ENCODE results near the gene IDH3G. TPM values are rescaled to one million over a fixed set of nuclear protein-coding genes. Genes with fewer than 3 reads are reported as not detected.

IDH3G gene
- total and polyA plus RNA-seq, 2 donors (not counting 3 experiments of a cell fraction or from before 2014, with no cell fraction given), result 57.7 to 116 TPM

DNA sequence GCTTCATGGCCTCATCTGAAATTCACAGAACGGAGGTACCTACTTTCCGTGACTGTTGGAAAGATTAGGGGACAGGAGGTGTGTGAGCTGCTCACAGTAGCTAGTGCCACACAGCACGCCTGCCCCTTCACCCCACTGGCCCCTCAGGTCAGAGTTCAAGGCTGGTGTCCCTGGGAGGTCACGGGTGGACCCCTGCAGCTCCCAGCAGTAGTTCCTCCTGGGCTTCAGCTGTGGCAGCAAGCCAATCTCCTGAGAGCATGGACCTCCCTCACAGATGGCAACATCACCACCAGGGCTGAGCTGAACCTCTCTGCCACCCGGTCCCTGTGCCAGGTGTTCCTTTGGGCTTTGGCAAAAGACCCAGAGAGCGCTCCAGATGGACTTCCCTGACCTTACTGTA, 1.8 kb downstream of the IDH3G start:
- peaks cover 57% of the 10 kb centered on the region for H3K79me2 ChIP-seq (ENCODE audit: control insufficient read depth, insufficient read depth, low read length)
- no peak overlapping the region for H3K27ac ChIP-seq (ENCODE audit: insufficient read depth, low read depth, low read length)
- H3K9ac ChIP-seq (replicated peaks; ENCODE audit: extremely low read depth, insufficient read depth, low read length), result no peak overlapping the region
- intact Hi-C loops (cut with micrococcal nuclease) (loop anchor here (10.0 kb wide), 1 partner anchor 82 kb away; no protein-coding TSS in a partner anchor), dilution Hi-C loops (cut with MboI; ENCODE audit: extremely low pct_ligation_motif_present, low sequenced_read_pairs) (no loop called here)
- no peak overlapping the region for H3K4me3 ChIP-seq (replicated peaks in 1 of 3; ENCODE audit: insufficient read depth in 1 of 3, low read depth in 1 of 3, low read length in 3 of 3)
- no peaks in the 10 kb centered on the region for H3K9me3 ChIP-seq (replicated peaks; ENCODE audit: control insufficient read depth, insufficient read depth, low read length)
- BruUV-seq (replicated peaks), result no TSS peak
- DNase-seq (ENCODE audit: low read depth, low spot score), result no peak
- ChIA-PET CTCF (no interaction called here), POLR2A (no interaction called here)
- peaks cover 0 to 13% of the 10 kb centered on the region in 2 experiments for H3K36me3 ChIP-seq (ENCODE audit: control insufficient read depth in 2 of 2, extremely low read depth in 1 of 2, insufficient read depth in 2 of 2, low read length in 2 of 2)
- peaks cover 15% of the 10 kb centered on the region for H3K4me1 ChIP-seq (ENCODE audit: control insufficient read depth, extremely low read depth, insufficient read depth, low read length)
- H3K27me3 ChIP-seq (ENCODE audit: control insufficient read depth in 2 of 2, insufficient read depth in 2 of 2, low read length in 2 of 2), result no peaks in the 10 kb centered on the region
- H4K20me1 ChIP-seq (replicated peaks; ENCODE audit: control insufficient read depth, extremely low read depth, insufficient read depth, low read length), result no peaks in the 10 kb centered on the region
- no peak overlapping the region for H2AFZ ChIP-seq (ENCODE audit: low read depth, low read length)
- no peak for TF ChIP-seq MYC (IDR thresholded peaks at IDR 0.05; ENCODE audit: low read depth, low read length)
- no peak for TF ChIP-seq POLR2A (IDR thresholded peaks at IDR 0.05; ENCODE audit: low read depth, low read length)
- TF ChIP-seq, protein P1, sequence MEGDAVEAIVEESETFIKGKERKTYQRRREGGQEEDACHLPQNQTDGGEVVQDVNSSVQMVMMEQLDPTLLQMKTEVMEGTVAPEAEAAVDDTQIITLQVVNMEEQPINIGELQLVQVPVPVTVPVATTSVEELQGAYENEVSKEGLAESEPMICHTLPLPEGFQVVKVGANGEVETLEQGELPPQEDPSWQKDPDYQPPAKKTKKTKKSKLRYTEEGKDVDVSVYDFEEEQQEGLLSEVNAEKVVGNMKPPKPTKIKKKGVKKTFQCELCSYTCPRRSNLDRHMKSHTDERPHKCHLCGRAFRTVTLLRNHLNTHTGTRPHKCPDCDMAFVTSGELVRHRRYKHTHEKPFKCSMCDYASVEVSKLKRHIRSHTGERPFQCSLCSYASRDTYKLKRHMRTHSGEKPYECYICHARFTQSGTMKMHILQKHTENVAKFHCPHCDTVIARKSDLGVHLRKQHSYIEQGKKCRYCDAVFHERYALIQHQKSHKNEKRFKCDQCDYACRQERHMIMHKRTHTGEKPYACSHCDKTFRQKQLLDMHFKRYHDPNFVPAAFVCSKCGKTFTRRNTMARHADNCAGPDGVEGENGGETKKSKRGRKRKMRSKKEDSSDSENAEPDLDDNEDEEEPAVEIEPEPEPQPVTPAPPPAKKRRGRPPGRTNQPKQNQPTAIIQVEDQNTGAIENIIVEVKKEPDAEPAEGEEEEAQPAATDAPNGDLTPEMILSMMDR (IDR thresholded peaks at IDR 0.05; ENCODE audit: extremely low read depth in 1 of 2, insufficient read depth in 1 of 2, low read depth in 1 of 2, low read length in 2 of 2), result no peak
- no peaks in the 10 kb centered on the region for H3K9me1 ChIP-seq (replicated peaks; ENCODE audit: control insufficient read depth, extremely low read depth, insufficient read depth, low read length)
- no peak overlapping the region for H3K4me2 ChIP-seq (ENCODE audit: insufficient read depth, low read length)
- no peak for FAIRE-seq

DNA sequence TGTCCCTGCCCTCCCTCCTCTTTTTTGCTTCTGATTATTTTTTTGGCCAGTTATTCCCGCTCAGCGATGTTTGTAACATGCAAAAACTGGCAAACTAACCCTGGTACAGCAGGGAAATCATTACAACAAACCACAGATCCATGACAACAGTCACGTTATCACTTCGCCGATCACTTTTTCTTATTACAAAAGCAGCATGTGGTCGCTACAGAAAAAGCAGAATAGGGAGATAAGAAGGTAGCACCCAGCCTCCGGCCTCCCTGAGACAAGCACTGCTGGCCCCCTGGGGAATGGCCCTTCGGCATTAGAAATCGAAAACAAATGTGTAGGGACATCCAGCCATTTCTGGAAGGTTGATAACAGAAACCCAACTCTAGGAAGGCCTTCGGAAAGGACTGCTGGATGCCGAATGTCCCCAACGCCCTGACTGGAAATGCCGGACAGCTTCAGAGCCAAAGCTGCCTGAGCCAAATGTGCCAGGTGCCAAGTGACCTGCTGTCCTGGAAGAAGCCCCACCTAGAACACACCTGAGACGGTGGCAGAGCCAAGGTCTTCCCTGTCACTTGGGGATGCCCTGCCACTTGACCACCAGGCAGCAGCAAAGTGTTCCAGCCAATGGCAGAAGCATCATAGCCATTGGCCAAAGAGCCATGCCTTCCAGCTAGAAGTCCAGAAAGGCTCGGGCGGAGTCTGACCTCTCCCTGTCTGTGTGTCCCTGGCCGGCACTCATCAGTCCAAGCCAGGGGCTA, 2.9 kb downstream of the IDH3G start:
- no peak for TF ChIP-seq POLR2AphosphoS5 (IDR thresholded peaks at IDR 0.05; ENCODE audit: insufficient read depth, low read depth, low read length)
- TF ChIP-seq EZH2 (IDR thresholded peaks at IDR 0.05; ENCODE audit: borderline replicate concordance, low read depth, low read length, severe bottlenecking), result no peak
- no peak for TF ChIP-seq POLR2A (IDR thresholded peaks at IDR 0.05; ENCODE audit: low read depth, low read length)
- no peak for TF ChIP-seq GATA2 (IDR thresholded peaks at IDR 0.05; ENCODE audit: insufficient read depth, insufficient read length, low read depth, low read length)
- TF ChIP-seq, protein P1 (IDR thresholded peaks at IDR 0.05; ENCODE audit: extremely low read depth in 1 of 2, insufficient read depth in 1 of 2, low read depth in 1 of 2, low read length in 2 of 2), result no peak
- no peak for TF ChIP-seq FOS (IDR thresholded peaks at IDR 0.05; ENCODE audit: borderline replicate concordance, insufficient read depth, low read length)
- TF ChIP-seq MYC (IDR thresholded peaks at IDR 0.05; ENCODE audit: low read depth, low read length), result no peak
- TF ChIP-seq, protein P2, sequence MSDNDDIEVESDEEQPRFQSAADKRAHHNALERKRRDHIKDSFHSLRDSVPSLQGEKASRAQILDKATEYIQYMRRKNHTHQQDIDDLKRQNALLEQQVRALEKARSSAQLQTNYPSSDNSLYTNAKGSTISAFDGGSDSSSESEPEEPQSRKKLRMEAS (IDR thresholded peaks at IDR 0.05; ENCODE audit: insufficient read depth, insufficient read length), result no peak
- no peak for TF ChIP-seq JUN (IDR thresholded peaks at IDR 0.05; ENCODE audit: borderline replicate concordance, insufficient read depth, insufficient read length, low read depth)
- no peaks in the 10 kb centered on the region for H4K20me1 ChIP-seq (replicated peaks; ENCODE audit: control insufficient read depth, extremely low read depth, insufficient read depth, low read length)
- no peak overlapping the region for H3K27ac ChIP-seq (ENCODE audit: insufficient read depth, low read depth, low read length)
- H3K9me3 ChIP-seq (replicated peaks; ENCODE audit: control insufficient read depth, insufficient read depth, low read length), result no peaks in the 10 kb centered on the region
- no peak for DNase-seq (ENCODE audit: low read depth, low spot score)
- dilution Hi-C loops (cut with MboI; ENCODE audit: extremely low pct_ligation_motif_present, low sequenced_read_pairs) (no loop called here), intact Hi-C loops (cut with micrococcal nuclease) (loop anchor here (10.0 kb wide), 1 partner anchor 84 kb away; no protein-coding TSS in a partner anchor)
- H3K9ac ChIP-seq (replicated peaks; ENCODE audit: extremely low read depth, insufficient read depth, low read length), result no peak overlapping the region
- H3K27me3 ChIP-seq (ENCODE audit: control insufficient read depth in 2 of 2, insufficient read depth in 2 of 2, low read length in 2 of 2), result no peaks in the 10 kb centered on the region
- no peak overlapping the region for H3K4me3 ChIP-seq (replicated peaks in 1 of 3; ENCODE audit: insufficient read depth in 1 of 3, low read depth in 1 of 3, low read length in 3 of 3)
- FAIRE-seq, result no peak
- H3K4me2 ChIP-seq (ENCODE audit: insufficient read depth, low read length), result no peak overlapping the region
- BruUV-seq (replicated peaks), result no TSS peak
- H3K4me1 ChIP-seq (ENCODE audit: control insufficient read depth, extremely low read depth, insufficient read depth, low read length), result peaks cover 15% of the 10 kb centered on the region
- H3K9me1 ChIP-seq (replicated peaks; ENCODE audit: control insufficient read depth, extremely low read depth, insufficient read depth, low read length), result no peaks in the 10 kb centered on the region
- H3K79me2 ChIP-seq (ENCODE audit: control insufficient read depth, insufficient read depth, low read length), result peaks cover 49% of the 10 kb centered on the region
- ChIA-PET POLR2A (no interaction called here), CTCF (no interaction called here)
- H3K36me3 ChIP-seq (ENCODE audit: control insufficient read depth in 2 of 2, extremely low read depth in 1 of 2, insufficient read depth in 2 of 2, low read length in 2 of 2), result peaks cover 0 to 13% of the 10 kb centered on the region in 2 experiments
- H2AFZ ChIP-seq (ENCODE audit: low read depth, low read length), result no peak overlapping the region

All from endothelial cell of umbilical vein (primary cell).